K562 (cell line): ENCODE results near the gene PRKAG1. TPM values are rescaled to one million over a fixed set of nuclear protein-coding genes. Genes with fewer than 3 reads are reported as not detected.
A peak's percentile ranks its signal among the peaks of the same experiment; 100 is the strongest.

Experiments used
- FOXM1 ChIP-seq, 2 experiments: fragments of 450-650 bp in 1 of 2; sonication (generic) in 1 of 2; formaldehyde crosslinking in 1 of 2; IDR thresholded peaks; 2 replicates each; pipeline versions ENCODE4 v1.6.1 to v1.9.0; 2017 to 2022; ENCODE audit warnings: low read depth in 2 of 2, mild to moderate bottlenecking in 2 of 2, missing genetic modification reagents in 1 of 2, moderate library complexity in 1 of 2
- JUND ChIP-seq, 2 experiments: IDR thresholded peaks; 2 replicates in 1 of 2; 3 replicates in 1 of 2; pipeline ENCODE4 v1.6.1; 2011; ENCODE audit warnings: borderline replicate concordance in 2 of 2, low read depth in 2 of 2, low read length in 2 of 2, improper control_type of control experiment in 1 of 2, missing biosample characterization in 1 of 2, missing genetic modification characterization in 1 of 2, missing genetic modification reagents in 1 of 2
- MEIS2 ChIP-seq: fragments of 450-650 bp; IDR thresholded peaks from 2 replicates; pipeline ENCODE4 v1.6.1; 2014; ENCODE audit warnings: mild to moderate bottlenecking; ENCODE audit not compliant: partially characterized antibody
- NR2C2 ChIP-seq, 2 experiments: fragments of 200-800 bp in 1 of 2; sonication (Bioruptor generic) in 1 of 2; sonication (generic) in 1 of 2; formaldehyde crosslinking in 1 of 2; IDR thresholded peaks; 2 replicates each; pipeline versions ENCODE4 v1.6.1 to v1.8.0; 2016 to 2022; ENCODE audit warnings: mild to moderate bottlenecking in 1 of 2, missing compliant biosample characterization in 1 of 2, missing genetic modification characterization in 1 of 2, missing genetic modification reagents in 1 of 2
- POLR2G ChIP-seq: fragments of 200-400 bp; formaldehyde crosslinking; IDR thresholded peaks from 2 replicates; pipeline ENCODE4 v1.6.1; 2017; ENCODE audit warnings: low read depth, mild to moderate bottlenecking, antibody characterized with exemption, low read length, moderate library complexity
- POLR3G ChIP-seq: IDR thresholded peaks from 2 replicates; pipeline ENCODE4 v1.6.1; 2011; ENCODE audit not compliant: insufficient read length, insufficient replicate concordance; ENCODE audit errors: extremely low read depth
- polyA plus RNA-seq, 8 experiments: library from polyadenylated mRNA; depleted of rRNA in 4 of 8; stranded (reverse) in 5 of 8; unstranded in 3 of 8; fragments of >200 nt; fragmentation: Nextera tagmentation in 2 of 8; fragmentation: Illumina TruSeq in 1 of 8; extraction: Ambion mirVana in 2 of 8; extraction: Trizol in 1 of 8; gene quantifications; 2 replicates each; pipeline versions ENCODE4 v1.2.1 to v1.2.3, GENCODE V29; 2011 to 2014; ENCODE audit warnings: inconsistent platforms in 1 of 8, missing spikeins in 1 of 8
- total RNA-seq, 7 experiments: library from RNA; depleted of rRNA in 6 of 7; stranded (reverse); fragments of >200 nt in 6 of 7; fragmentation: Illumina TruSeq in 2 of 7; extraction: Trizol in 2 of 7; gene quantifications; 2 replicates each; pipeline versions ENCODE4 v1.2.1 to v1.2.3, GENCODE V29; 2011 to 2021; ENCODE audit warnings: low replicate concordance in 1 of 7
- TF ChIP-seq, protein P1 (sequence below): sonication (generic); formaldehyde crosslinking; IDR thresholded peaks from 2 replicates; pipeline ENCODE4 v1.8.1; 2023; ENCODE audit warnings: mild to moderate bottlenecking, missing genetic modification reagents
- TF ChIP-seq, protein P2 (sequence below): sonication (generic); formaldehyde crosslinking; IDR thresholded peaks from 2 replicates; pipeline ENCODE4 v1.8.1; 2023; ENCODE audit warnings: mild to moderate bottlenecking, missing genetic modification reagents
- TF ChIP-seq, protein P3 (sequence below): IDR thresholded peaks from 2 replicates; pipeline ENCODE4 v1.6.1; 2014; ENCODE audit warnings: antibody characterized with exemption

Gene PRKAG1
- total and polyA plus RNA-seq, 9 of the 15 experiments (the other 6 are each of a cell fraction or from before 2014, with no cell fraction given), result 51.1 to 126 (median 79.1) TPM

DNA sequence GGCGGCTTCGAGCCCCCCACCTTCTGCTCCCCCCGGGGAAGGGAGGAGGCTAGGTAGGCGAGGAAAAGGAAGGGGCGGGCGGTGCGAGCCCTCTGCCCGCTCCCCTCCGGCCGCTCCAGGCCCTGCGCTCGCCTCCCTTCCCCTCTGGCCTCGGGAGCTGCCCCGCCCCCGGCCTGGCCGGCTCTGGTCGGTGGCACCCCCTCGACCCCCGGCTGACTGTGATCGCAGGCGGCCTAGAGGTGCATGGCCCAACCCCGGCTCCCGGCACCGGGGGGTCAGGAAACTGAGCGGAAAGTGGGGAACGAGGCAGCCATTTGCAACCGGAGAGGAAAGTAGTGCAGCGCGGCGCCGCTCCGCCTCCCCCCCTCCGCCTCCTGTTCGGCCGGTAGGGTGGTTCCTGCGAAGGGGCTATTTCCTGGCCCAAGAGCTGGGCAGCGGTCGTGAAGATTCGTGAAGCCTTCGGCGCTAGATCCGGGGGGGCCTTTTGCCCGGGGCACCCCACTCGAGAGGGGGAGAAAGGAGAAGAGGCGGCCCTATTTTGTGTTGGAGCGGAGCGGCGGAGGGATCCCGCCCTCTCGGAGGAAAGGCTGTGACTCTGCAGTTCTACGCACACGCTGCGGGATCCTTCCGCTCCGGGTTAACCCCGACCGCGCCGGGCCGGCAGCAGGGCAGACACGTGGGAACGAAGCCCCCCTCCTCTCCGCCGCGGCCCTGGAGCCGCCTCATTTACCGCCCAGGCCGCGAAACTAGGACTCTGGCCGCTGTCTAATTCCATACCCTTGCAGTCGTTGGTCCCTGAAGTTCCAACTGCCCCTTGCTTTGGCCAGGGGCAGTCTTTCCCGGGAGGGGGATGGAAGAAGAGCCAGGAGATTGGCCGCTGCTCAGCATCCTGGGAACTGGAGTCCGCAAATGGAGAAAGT lies 41.9 kb upstream of the PRKAG1 start, which contains the start of gene KMT2D (continued):
- TF ChIP-seq MEIS2 (no peak), POLR2G (peak; percentile 92), FOXM1 (IDR thresholded peaks at IDR 0.05; ENCODE audit: low read depth) (peak; percentile 77; the same call in 1 of the 2 replicates), FOXM1 (CRISPR knock-in tag; IDR thresholded peaks at IDR 0.05; ENCODE audit: low read depth) (peak; percentile 37), JUND (IDR thresholded peaks at IDR 0.05; ENCODE audit: borderline replicate concordance, low read depth, low read length) (peak; percentile 80), JUND (tag; IDR thresholded peaks at IDR 0.05; ENCODE audit: borderline replicate concordance, low read depth, low read length) (peak; percentile 41; the same call in 2 of the 3 replicates), POLR3G (no peak), NR2C2 (CRISPR knock-in tag; IDR thresholded peaks at IDR 0.05) (peak; percentile 84; the same call in 1 of the 2 replicates), NR2C2 (tag; IDR thresholded peaks at IDR 0.05) (peak; percentile 89)
- TF ChIP-seq, protein P1, sequence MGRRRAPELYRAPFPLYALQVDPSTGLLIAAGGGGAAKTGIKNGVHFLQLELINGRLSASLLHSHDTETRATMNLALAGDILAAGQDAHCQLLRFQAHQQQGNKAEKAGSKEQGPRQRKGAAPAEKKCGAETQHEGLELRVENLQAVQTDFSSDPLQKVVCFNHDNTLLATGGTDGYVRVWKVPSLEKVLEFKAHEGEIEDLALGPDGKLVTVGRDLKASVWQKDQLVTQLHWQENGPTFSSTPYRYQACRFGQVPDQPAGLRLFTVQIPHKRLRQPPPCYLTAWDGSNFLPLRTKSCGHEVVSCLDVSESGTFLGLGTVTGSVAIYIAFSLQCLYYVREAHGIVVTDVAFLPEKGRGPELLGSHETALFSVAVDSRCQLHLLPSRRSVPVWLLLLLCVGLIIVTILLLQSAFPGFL (CRISPR knock-in tag), result no peak; the same call in 1 of the 2 replicates
- TF ChIP-seq, protein P2, sequence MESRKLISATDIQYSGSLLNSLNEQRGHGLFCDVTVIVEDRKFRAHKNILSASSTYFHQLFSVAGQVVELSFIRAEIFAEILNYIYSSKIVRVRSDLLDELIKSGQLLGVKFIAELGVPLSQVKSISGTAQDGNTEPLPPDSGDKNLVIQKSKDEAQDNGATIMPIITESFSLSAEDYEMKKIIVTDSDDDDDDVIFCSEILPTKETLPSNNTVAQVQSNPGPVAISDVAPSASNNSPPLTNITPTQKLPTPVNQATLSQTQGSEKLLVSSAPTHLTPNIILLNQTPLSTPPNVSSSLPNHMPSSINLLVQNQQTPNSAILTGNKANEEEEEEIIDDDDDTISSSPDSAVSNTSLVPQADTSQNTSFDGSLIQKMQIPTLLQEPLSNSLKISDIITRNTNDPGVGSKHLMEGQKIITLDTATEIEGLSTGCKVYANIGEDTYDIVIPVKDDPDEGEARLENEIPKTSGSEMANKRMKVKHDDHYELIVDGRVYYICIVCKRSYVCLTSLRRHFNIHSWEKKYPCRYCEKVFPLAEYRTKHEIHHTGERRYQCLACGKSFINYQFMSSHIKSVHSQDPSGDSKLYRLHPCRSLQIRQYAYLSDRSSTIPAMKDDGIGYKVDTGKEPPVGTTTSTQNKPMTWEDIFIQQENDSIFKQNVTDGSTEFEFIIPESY (CRISPR knock-in tag), result peak; percentile 62; the same call in 1 of the 2 replicates
- TF ChIP-seq, protein P3, sequence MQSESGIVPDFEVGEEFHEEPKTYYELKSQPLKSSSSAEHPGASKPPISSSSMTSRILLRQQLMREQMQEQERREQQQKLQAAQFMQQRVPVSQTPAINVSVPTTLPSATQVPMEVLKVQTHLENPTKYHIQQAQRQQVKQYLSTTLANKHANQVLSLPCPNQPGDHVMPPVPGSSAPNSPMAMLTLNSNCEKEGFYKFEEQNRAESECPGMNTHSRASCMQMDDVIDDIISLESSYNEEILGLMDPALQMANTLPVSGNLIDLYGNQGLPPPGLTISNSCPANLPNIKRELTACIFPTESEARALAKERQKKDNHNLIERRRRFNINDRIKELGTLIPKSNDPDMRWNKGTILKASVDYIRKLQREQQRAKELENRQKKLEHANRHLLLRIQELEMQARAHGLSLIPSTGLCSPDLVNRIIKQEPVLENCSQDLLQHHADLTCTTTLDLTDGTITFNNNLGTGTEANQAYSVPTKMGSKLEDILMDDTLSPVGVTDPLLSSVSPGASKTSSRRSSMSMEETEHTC, result peak; percentile 43
